Activated CD4-positive, alpha-beta T cell treated with anti-CD3 and anti-CD28 coated beads, Interleukin-2, amount 50 U/mL, for 48 hours (primary cell): Measurements from ENCODE around the gene PLCL1.
"Not testable (repeated sequence)": the region's sequence is repeated elsewhere in the genome, so short reads cannot be mapped to it uniquely, and the experiment has no call there.

Experiments
- DNase-seq, 2 experiments: peaks; one replicate each; pipeline ENCODE4 v3.0.0-alpha.2; 2020

The PLCL1 gene

DNA sequence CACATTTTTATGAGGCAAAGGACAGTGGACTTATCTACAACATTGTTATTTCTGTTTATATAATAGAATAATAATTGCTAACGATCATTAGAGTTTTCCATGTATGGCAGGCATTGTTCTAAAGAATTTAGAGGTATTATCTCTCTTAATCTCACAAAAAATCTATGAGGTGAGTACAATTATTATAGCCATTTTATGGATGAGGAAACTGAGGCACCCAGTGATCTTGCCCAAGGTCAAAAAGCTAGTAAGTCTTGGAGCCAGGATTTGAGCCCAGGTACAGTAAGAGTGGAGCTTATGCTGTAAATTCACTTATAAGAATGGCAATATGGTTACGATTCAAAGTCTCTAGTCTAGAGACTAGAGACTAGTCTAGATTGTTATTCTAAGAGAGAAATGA lies 331.7 kb downstream of the PLCL1 start:
- no peak for DNase-seq

GRCh38 chr2:198137733-198138132 lies 333.3 kb downstream of the PLCL1 start:
- no peak for DNase-seq

- DNase-seq = no peak
Observed at GRCh38 chr2:198141726-198142125, 337.3 kb downstream of the PLCL1 start.

- no peak for DNase-seq
Observed at GRCh38 chr2:198143156-198143555, 338.8 kb downstream of the PLCL1 start.

GRCh38 chr2:198143793-198144192 lies 339.4 kb downstream of the PLCL1 start:
- no peak for DNase-seq

GRCh38 chr2:198144660-198145059 lies 340.3 kb downstream of the PLCL1 start:
- DNase-seq = no peak

GRCh38 chr2:198146346-198146940 lies 342.1 kb downstream of the PLCL1 start:
- no peak for DNase-seq

GRCh38 chr2:198157314-198157713 lies 352.9 kb downstream of the PLCL1 start:
- DNase-seq = no peak

DNA sequence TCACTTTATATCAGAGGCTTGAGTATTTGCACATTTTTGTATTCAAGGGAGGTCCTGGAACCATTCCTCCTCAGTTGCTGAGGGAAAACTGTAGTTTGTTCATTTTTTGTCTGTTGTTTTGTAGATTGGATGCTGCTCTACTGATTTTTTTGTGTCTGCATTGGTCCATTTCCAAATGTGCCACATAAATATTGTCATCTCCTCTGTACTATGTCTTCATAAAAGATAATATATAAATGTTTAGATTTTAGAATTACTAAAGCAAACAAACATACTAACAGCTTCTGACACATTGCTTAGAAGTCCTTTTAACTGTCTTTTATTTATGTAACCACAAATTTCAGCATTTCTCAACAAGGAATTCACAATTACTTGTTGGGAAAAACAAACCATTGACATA lies 356.8 kb downstream of the PLCL1 start:
- no peak for DNase-seq

DNA sequence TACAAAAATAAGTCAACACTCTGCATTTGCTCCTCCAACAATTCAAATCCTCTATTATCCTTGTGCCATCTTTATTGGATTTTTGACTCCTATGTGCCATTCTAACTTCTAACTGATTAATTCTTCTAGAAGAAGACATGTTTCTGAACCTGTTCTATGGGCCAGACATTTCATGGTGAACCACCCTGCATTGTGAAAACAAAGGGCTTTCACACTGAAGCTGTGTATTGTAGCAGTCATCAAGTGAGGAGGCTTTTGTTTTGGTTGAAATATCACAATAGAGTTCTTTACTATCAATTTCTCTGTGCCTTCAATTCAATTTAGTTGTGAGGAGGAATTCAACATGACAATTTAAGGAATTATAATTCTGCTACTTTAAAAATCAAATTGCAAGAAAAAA lies 357.9 kb downstream of the PLCL1 start:
- DNase-seq = no peak

GRCh38 chr2:198164843-198165242 lies 360.4 kb downstream of the PLCL1 start:
- no peak for DNase-seq

DNA sequence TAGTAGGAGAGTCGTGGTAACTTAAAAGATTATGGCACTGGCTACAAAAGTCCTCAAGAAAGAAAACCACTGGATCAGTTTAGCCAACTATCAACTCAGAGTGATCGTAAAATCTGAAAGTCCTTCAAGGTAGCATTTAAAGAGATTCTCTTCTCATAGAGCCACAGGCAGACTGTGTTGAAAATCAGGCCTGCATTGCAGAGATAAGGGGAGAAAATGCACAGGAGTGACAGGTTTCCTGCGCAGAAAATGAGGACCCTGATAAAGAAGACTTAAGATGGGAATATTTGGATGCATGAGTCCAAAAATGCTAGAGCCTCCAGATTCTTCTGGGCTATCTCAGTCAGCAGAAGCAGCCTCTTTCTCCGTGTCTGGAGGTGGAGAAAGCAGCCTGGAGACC lies 360.9 kb downstream of the PLCL1 start:
- no peak for DNase-seq

GRCh38 chr2:198167346-198167745 lies 363.0 kb downstream of the PLCL1 start:
- DNase-seq = no peak

- no peak for DNase-seq
Observed at GRCh38 chr2:198168651-198169050, 364.3 kb downstream of the PLCL1 start.

DNA sequence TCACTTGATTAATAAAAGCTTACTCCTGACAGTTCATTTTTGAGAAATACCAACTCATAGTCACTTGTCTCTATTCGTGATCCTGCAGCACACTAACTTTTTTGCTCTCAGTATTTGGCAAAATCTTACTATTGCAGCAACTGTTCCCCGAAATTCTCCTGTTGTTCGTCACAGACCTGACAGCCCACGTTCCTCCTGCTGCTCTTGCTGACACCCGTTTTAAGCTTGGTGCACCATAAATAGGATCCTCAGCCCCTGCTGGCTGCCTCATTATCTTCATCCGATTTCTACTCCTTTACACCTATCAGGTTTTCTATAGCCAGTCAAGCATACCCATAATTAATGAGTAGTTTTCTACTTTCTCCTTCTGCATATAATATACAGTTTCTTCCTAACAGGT lies 368.8 kb downstream of the PLCL1 start:
- DNase-seq = no peak

- DNase-seq = no peak
Observed at GRCh38 chr2:198173864-198174263, 369.5 kb downstream of the PLCL1 start.

- no peak for DNase-seq
Observed at GRCh38 chr2:198175271-198175670, 370.9 kb downstream of the PLCL1 start.

DNA sequence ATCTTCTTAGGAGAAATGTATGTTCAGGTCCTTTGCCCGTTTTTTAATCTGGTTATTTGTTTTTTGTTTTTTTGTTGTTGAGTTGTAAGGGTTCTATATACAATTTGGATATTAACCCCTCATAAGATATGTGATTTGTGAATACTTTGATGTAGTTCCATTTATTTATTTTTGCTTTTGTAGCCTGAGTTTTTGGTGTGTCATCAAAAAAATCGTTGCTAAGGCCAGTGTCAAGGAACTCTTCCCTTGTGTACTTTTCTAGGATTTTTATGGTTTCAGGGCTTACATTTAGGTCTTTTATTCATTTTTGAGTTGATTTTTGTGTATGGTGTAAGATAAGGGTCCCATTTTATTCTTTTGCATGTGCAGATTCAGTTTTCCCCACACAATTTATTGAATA lies 372.6 kb downstream of the PLCL1 start:
- DNase-seq = no peak

- no peak for DNase-seq
Observed at GRCh38 chr2:198178766-198179165, 374.4 kb downstream of the PLCL1 start.

DNA sequence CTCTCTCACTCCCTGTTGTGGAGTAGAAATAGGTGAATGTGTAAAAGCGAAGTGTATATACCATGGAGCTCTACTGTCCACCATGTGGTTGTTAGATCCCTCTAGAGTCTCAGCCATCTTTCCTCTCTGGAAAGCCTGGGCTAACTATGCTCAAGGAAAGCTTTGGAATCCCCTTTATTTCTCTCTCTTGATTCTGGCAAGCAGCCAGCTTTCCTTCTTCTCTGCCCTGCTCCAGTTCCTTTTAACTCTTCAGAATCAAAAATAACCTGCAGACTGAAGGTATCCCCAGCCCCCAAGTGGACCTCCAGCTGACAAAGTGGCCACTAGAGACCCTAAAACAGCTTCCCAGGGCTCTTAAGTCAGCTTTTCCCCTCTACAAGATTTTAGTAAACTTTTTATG lies 381.9 kb downstream of the PLCL1 start:
- DNase-seq = no peak

DNA sequence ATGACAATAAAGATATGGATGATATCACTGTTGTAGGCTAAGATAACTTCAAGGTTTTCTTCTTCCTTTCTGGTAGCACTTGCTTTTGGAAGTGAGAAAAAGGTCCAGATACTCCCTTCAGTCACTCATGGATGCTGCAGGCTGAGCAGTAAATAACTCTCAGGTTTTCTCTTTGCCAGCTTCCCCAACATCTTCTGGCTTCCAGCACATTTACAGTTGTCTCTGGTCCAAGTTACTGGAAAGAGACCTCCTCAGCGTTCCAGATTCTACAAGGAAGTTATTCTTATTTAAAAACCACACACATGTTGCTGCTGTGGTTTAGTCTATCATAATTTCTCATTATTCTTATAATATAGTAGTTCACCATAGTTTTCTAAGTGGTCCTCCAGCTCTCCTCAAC lies 383.4 kb downstream of the PLCL1 start:
- no peak for DNase-seq

- no peak for DNase-seq
Observed at GRCh38 chr2:198188982-198189381, 384.6 kb downstream of the PLCL1 start.

- no peak for DNase-seq
Observed at GRCh38 chr2:198191651-198192050, 387.3 kb downstream of the PLCL1 start.

DNA sequence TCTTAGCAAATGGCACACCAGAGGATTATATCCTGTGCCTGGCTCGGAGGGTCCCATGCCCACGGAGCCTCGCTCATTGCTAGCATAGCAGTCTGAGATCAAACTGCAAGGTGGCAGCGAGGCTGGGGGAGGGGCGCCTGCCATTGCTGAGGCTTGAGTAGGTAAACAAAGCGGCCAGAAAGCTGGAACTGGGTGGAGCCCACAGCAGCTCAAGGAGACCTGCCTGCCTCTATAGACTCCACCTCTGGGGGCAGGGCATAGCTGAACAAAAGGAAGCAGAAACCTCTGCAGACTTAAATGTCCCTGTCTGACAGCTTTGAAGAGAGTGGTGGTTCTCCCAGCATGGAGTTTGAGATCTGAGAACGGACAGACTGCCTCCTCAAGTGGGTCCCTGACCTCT lies 392.2 kb downstream of the PLCL1 start:
- not testable (repeated sequence) for DNase-seq
